BLaER1 (cell line): ENCODE results near the gene MINAR2.

Experiments used
- H3K27ac ChIP-seq: shearing (Covaris generic); formaldehyde crosslinking; 2 replicates; pipeline ENCODE4 v1.8.1; 2022
- H3K27me3 ChIP-seq: shearing (Covaris generic); formaldehyde crosslinking; 2 replicates; pipeline ENCODE4 v1.8.1; 2022
- H3K36me3 ChIP-seq: shearing (Covaris generic); formaldehyde crosslinking; 2 replicates; pipeline ENCODE4 v1.8.1; 2022
- H3K4me1 ChIP-seq: shearing (Covaris generic); formaldehyde crosslinking; 2 replicates; pipeline ENCODE4 v1.8.1; 2022
- H3K4me2 ChIP-seq: shearing (Covaris generic); formaldehyde crosslinking; 2 replicates; pipeline ENCODE4 v1.8.1; 2022
- H3K4me3 ChIP-seq: shearing (Covaris generic); formaldehyde crosslinking; 2 replicates; pipeline ENCODE4 v1.8.1; 2022
- H3K9ac ChIP-seq: shearing (Covaris generic); formaldehyde crosslinking; 2 replicates; pipeline ENCODE4 v1.8.1; 2022
- H3K9me3 ChIP-seq: shearing (Covaris generic); formaldehyde crosslinking; 2 replicates; pipeline ENCODE4 v1.8.1; 2022
- H4K20me1 ChIP-seq: shearing (Covaris generic); formaldehyde crosslinking; 2 replicates; pipeline ENCODE4 v1.8.1; 2022
- Cebpa-rat ChIP-seq: shearing (Covaris generic); IDR thresholded peaks from 2 replicates; pipeline ENCODE4 v1.8.1; 2022

Gene MINAR2

DNA sequence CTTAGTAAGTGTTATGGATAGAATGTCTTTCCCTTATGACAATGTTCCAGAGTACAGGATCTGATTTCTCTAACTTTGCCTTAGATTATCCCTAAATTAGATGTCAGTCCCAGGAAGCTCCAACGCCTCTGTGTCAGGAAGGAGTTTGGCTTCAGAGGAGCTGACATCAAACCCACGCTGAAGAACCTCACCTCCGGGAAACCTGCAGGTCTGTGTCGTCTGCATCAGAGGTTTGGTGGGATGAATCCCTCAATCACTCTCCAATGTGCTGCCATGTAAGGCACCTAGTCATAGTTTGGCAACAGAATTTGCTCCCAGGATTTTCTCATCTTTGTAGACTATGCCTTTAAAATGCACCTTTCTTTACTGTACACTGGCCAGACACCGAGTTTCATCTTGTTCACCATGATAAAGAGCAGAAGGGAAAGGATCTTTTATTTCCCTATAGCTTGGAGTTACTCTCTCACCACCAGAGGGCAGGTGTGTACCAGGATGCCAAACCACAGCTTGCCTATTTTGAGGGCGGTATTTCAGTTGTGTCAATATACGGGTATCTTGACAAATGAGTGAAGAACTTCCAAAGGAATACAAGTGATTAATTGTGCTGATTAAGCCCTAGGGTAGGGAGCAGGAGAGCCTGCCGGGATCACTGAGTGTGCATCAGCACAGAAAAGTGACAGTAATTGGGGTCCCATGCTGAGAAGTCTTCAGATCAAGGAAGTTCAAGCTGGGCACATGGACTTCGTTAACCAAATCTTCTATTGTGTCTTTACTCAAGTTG is 23.4 kb downstream of the MINAR2 start:
- Histone ChIP-seq H3K9me3 (no peaks in the 10 kb centered on the region), H3K4me1 (no peaks in the 10 kb centered on the region), H3K9ac (no peak overlapping the region), H3K27me3 (no peaks in the 10 kb centered on the region), H3K4me3 (no peak overlapping the region), H4K20me1 (no peaks in the 10 kb centered on the region), H3K36me3 (no peaks in the 10 kb centered on the region), H3K4me2 (no peak overlapping the region), H3K27ac (no peak overlapping the region)
- no peak for TF ChIP-seq Cebpa-rat

GRCh38 chr5:129773376-129773775 is 25.5 kb downstream of the MINAR2 start:
- H3K27ac ChIP-seq = no peak overlapping the region
- no peak overlapping the region for H3K4me2 ChIP-seq
- no peak for TF ChIP-seq Cebpa-rat
- H3K9ac ChIP-seq = no peak overlapping the region
- H4K20me1 ChIP-seq = no peaks in the 10 kb centered on the region
- no peaks in the 10 kb centered on the region for H3K9me3 ChIP-seq
- no peaks in the 10 kb centered on the region for H3K36me3 ChIP-seq
- no peaks in the 10 kb centered on the region for H3K27me3 ChIP-seq
- H3K4me3 ChIP-seq = no peak overlapping the region
- H3K4me1 ChIP-seq = no peaks in the 10 kb centered on the region

DNA sequence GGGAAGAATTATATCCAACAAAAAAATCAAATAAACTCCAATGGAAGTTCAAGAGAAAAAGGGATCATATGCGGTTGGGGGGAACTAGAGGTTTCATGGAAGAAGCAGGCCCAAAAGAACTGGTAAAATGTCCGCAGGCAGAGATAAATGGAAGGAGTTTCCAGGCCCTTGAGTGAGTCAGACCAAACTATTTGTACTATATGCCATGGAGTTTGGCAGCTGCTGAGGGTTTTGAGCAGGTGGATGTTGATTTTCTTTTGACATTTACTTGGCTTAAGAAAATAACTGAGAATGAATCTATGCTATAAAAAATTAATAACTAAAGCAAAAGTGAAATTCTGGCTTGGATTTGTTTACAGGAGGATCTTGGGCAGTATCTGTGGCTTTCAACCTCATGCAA is 33.7 kb downstream of the MINAR2 start:
- Histone ChIP-seq H4K20me1 (no peaks in the 10 kb centered on the region), H3K27me3 (no peaks in the 10 kb centered on the region), H3K36me3 (no peaks in the 10 kb centered on the region), H3K27ac (no peak overlapping the region), H3K4me3 (no peak overlapping the region), H3K4me1 (no peaks in the 10 kb centered on the region), H3K9me3 (no peaks in the 10 kb centered on the region), H3K9ac (no peak overlapping the region), H3K4me2 (no peak overlapping the region)
- no peak for TF ChIP-seq Cebpa-rat

DNA sequence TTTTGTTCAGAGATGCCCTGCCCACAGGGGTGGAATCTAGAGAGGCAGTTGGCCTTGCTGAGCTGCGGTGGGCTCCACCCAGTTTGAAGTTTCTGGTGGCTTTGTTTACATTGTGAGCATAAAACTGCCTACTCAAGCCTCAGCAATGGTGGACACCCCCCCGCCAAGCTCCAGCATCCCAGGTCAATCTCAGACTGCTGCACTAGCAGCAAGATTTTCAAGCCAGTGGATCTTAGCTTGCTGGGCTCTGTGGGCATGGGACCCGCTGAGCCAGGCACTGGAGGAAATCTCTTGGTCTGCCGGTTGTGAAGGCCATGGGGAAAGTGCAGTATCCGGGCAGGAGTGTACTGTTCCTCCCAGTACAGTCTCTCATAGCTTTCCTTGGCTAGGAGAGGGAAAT is 55.5 kb downstream of the MINAR2 start:
- no peak for TF ChIP-seq Cebpa-rat
- H3K9ac ChIP-seq = no peak overlapping the region
- no peak overlapping the region for H3K27ac ChIP-seq
- H4K20me1 ChIP-seq = no peaks in the 10 kb centered on the region
- H3K4me1 ChIP-seq = no peaks in the 10 kb centered on the region
- no peak overlapping the region for H3K4me2 ChIP-seq
- no peaks in the 10 kb centered on the region for H3K27me3 ChIP-seq
- H3K9me3 ChIP-seq = peaks cover 17% of the 10 kb centered on the region
- no peaks in the 10 kb centered on the region for H3K36me3 ChIP-seq
- no peak overlapping the region for H3K4me3 ChIP-seq

- H3K4me3 ChIP-seq = no peak overlapping the region
- no peaks in the 10 kb centered on the region for H4K20me1 ChIP-seq
- no peaks in the 10 kb centered on the region for H3K4me1 ChIP-seq
- H3K27me3 ChIP-seq = no peaks in the 10 kb centered on the region
- H3K9me3 ChIP-seq = 0 out of 2 replicates have a peak, but pooled peaks cover 5% of the 10 kb centered on the region
- H3K27ac ChIP-seq = no peak overlapping the region
- no peaks in the 10 kb centered on the region for H3K36me3 ChIP-seq
- no peak overlapping the region for H3K4me2 ChIP-seq
- no peak overlapping the region for H3K9ac ChIP-seq
- no peak for TF ChIP-seq Cebpa-rat
These were observed 56.8 kb downstream of the MINAR2 start for GRCh38 chr5:129804705-129805104.

- H3K27me3 ChIP-seq = no peaks in the 10 kb centered on the region
- H3K9me3 ChIP-seq = no peaks in the 10 kb centered on the region
These were observed 59.4 kb downstream of the MINAR2 start for GRCh38 chr5:129807162-129807814.

More at GRCh38 chr5:129807162-129807814, 59.4 kb downstream of the MINAR2 start:
- no peak for TF ChIP-seq Cebpa-rat
- Histone ChIP-seq H3K36me3 (no peaks in the 10 kb centered on the region), H3K9ac (no peak overlapping the region), H3K27ac (no peak overlapping the region), H3K4me2 (no peak overlapping the region), H3K4me1 (no peaks in the 10 kb centered on the region), H4K20me1 (no peaks in the 10 kb centered on the region), H3K4me3 (no peak overlapping the region)
